Neural cell (in vitro differentiated cells): ENCODE data around the gene CDON.

ENCODE experiments used
- MXI1 ChIP-seq: fragments of 450-650 bp; conservative IDR thresholded peaks from 2 replicates; pipeline ENCODE4 v1.6.1; 2014; ENCODE audit warnings: antibody characterized with exemption, mild to moderate bottlenecking; ENCODE audit not compliant: poor library complexity, severe bottlenecking
- TF ChIP-seq, protein P1 (sequence below): fragments of 450-650 bp; IDR thresholded peaks from 2 replicates; pipeline ENCODE4 v1.5.1; 2014; ENCODE audit warnings: antibody characterized with exemption, mild to moderate bottlenecking, moderate library complexity; ENCODE audit not compliant: poor library complexity, severe bottlenecking

DNA sequence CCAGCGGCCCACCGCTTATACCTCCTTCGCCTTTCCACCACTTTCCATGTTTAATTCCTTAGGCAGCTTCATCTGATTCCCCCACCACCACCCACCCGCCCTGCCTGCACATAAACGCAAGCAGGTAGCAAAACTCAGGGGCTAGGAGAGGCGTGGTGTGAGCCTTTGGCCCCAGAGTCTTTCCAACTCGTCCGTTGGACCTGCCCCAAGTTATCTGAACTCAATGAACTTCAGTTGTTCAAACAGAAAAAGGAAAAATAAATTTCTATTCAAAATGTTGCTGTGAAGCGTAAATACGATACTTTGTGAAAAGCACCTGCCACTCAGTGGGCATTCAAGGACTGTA, 814 bp upstream of the CDON start:
- no peak for TF ChIP-seq MXI1
- TF ChIP-seq, protein P1, sequence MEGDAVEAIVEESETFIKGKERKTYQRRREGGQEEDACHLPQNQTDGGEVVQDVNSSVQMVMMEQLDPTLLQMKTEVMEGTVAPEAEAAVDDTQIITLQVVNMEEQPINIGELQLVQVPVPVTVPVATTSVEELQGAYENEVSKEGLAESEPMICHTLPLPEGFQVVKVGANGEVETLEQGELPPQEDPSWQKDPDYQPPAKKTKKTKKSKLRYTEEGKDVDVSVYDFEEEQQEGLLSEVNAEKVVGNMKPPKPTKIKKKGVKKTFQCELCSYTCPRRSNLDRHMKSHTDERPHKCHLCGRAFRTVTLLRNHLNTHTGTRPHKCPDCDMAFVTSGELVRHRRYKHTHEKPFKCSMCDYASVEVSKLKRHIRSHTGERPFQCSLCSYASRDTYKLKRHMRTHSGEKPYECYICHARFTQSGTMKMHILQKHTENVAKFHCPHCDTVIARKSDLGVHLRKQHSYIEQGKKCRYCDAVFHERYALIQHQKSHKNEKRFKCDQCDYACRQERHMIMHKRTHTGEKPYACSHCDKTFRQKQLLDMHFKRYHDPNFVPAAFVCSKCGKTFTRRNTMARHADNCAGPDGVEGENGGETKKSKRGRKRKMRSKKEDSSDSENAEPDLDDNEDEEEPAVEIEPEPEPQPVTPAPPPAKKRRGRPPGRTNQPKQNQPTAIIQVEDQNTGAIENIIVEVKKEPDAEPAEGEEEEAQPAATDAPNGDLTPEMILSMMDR: no peak
